ENCODE measurements around the gene LDB3. TPM values are rescaled to one million over a fixed set of nuclear protein-coding genes. Genes with fewer than 3 reads are reported as not detected.
A peak's percentile ranks its signal among the peaks of the same experiment; 100 is the strongest.

Gene LDB3, protein sequence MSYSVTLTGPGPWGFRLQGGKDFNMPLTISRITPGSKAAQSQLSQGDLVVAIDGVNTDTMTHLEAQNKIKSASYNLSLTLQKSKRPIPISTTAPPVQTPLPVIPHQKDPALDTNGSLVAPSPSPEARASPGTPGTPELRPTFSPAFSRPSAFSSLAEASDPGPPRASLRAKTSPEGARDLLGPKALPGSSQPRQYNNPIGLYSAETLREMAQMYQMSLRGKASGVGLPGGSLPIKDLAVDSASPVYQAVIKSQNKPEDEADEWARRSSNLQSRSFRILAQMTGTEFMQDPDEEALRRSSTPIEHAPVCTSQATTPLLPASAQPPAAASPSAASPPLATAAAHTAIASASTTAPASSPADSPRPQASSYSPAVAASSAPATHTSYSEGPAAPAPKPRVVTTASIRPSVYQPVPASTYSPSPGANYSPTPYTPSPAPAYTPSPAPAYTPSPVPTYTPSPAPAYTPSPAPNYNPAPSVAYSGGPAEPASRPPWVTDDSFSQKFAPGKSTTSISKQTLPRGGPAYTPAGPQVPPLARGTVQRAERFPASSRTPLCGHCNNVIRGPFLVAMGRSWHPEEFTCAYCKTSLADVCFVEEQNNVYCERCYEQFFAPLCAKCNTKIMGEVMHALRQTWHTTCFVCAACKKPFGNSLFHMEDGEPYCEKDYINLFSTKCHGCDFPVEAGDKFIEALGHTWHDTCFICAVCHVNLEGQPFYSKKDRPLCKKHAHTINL
- total RNA-seq, result under 1 TPM in 2 of 5 experiments, not detected in 3; 0.13 to 0.32 TPM
- not detected for polyA plus RNA-seq
- 0.40 reads per million for total RNA-seq

DNA sequence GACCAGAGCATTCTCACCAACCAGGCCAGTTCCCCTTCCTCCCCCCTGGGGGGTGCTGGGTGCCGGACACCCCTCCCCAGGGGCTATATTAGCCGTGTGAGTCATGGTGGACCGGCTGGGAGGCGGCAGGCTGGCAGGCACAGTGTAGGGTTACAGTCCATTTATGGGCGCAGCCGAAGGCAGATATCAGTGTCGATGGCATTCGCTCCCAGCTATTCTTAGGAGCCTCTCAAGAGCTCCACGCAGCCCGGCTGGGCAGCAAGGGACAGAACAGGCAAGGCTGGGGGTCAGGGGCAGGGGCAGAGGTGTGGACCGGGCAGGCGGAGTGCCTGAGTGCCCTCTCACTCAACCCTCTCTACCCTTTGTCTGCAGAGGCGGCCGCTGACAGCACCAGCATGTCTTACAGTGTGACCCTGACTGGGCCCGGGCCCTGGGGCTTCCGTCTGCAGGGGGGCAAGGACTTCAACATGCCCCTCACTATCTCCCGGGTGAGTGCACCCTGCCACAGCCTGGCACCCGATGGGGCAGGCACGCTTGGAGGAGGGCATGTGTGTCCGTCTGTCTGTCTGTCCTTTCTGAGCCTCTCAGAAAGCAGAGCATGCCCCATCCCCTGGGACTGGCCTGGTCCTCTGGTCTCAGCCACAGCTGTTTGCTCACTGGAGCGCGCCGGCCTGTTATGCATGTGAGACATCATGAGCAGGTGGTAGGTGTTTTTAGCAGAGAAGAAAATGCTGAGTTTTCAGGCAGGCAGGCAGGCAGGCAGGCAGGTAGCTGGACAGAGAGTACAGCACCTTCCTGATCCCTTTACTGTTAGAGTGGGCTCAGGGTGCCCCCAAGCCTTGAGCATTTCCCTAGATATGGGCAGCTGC is at the start of gene LDB3:
Gene LDB3 (plus strand): TSS at position 215 of the 869 bp plus-strand sequence. CDS start 181 bp downstream, at position 396.
- no peaks in the 10 kb centered on the region for H3K27me3 ChIP-seq (ENCODE audit: control insufficient read depth in 2 of 2, insufficient read depth in 2 of 2, low read length in 2 of 2)
- intact Hi-C loops (cut with micrococcal nuclease), result no loop called here
- H3K27ac ChIP-seq (ENCODE audit: low read depth, low read length), result no peak within 1 kb of the TSS
- no peaks in the 10 kb centered on the region for H3K9me3 ChIP-seq (ENCODE audit: control insufficient read depth in 2 of 3, low read length in 3 of 3)
- Mint-ChIP-seq H3K9me3 (no peaks in the 10 kb centered on the region), H3K4me3 (no peak within 1 kb of the TSS), H3K36me3 (no peaks in the 10 kb centered on the region), H3K27me3 (no peaks in the 10 kb centered on the region), H3K4me1 (peaks cover 0 to 3% (median 0%) of the 10 kb centered on the region in 7 donors), H3K27ac (no peak within 1 kb of the TSS)
- ATAC-seq, result no peak
- H3K4me3 ChIP-seq (ENCODE audit: low read length), result no peak within 1 kb of the TSS
- DNase-seq, result no peak
- ChIA-PET CTCF (no interaction called here), POLR2A (no interaction called here)
- no peaks in the 10 kb centered on the region for H3K36me3 ChIP-seq (ENCODE audit: control insufficient read depth in 2 of 3, insufficient read depth in 3 of 3, low read length in 3 of 3)
- no peaks in the 10 kb centered on the region for H3K4me1 ChIP-seq (ENCODE audit: control insufficient read depth in 2 of 2, insufficient read depth in 2 of 2, low read length in 2 of 2)

GRCh38 chr10:86628311-86628710 is 40.0 kb upstream of the LDB3 start:
- CTCF ChIA-PET, result no interaction called here

GRCh38 chr10:86630079-86630478 is 38.2 kb upstream of the LDB3 start:
- CTCF ChIA-PET, result interaction anchor here (0.5 kb wide), 1 partner anchor 420 kb away, joined by 3 read pairs; no protein-coding TSS in a partner anchor
- no peak for DNase-seq
- peaks cover 0 to 3% (median 0%) of the 10 kb centered on the region in 7 donors for H3K4me1 Mint-ChIP-seq
- no peaks in the 10 kb centered on the region for H3K4me1 ChIP-seq (ENCODE audit: control insufficient read depth in 2 of 2, insufficient read depth in 2 of 2, low read length in 2 of 2)
- H3K27ac ChIP-seq (ENCODE audit: low read depth, low read length), result no peak overlapping the region
- H3K4me3 ChIP-seq (ENCODE audit: low read length), result no peak overlapping the region
- POLR2A ChIA-PET, result no interaction called here
- intact Hi-C loops (cut with micrococcal nuclease), result no loop called here
- no peak for ATAC-seq
- no peak overlapping the region for H3K27ac Mint-ChIP-seq
- no peaks in the 10 kb centered on the region for H3K36me3 Mint-ChIP-seq
- H3K27me3 ChIP-seq (ENCODE audit: control insufficient read depth in 2 of 2, insufficient read depth in 2 of 2, low read length in 2 of 2), result peaks cover 0 to 7% of the 10 kb centered on the region in 2 donors
- no peaks in the 10 kb centered on the region for H3K36me3 ChIP-seq (ENCODE audit: control insufficient read depth in 2 of 3, insufficient read depth in 3 of 3, low read length in 3 of 3)
- no peaks in the 10 kb centered on the region for H3K9me3 Mint-ChIP-seq
- H3K9me3 ChIP-seq (ENCODE audit: control insufficient read depth in 2 of 3, low read length in 3 of 3), result no peaks in the 10 kb centered on the region
- no peak overlapping the region for H3K4me3 Mint-ChIP-seq
- H3K27me3 Mint-ChIP-seq, result peaks cover 50 to 66% (median 59%) of the 10 kb centered on the region in 5 donors

More at GRCh38 chr10:86628311-86628710, 40.0 kb upstream of the LDB3 start:
- no peaks in the 10 kb centered on the region for H3K36me3 Mint-ChIP-seq
- peaks cover 0 to 3% (median 0%) of the 10 kb centered on the region in 7 donors for H3K4me1 Mint-ChIP-seq
- peaks cover 36 to 56% (median 42%) of the 10 kb centered on the region in 5 donors for H3K27me3 Mint-ChIP-seq
- POLR2A ChIA-PET, result no interaction called here
- Histone ChIP-seq H3K4me1 (ENCODE audit: control insufficient read depth in 2 of 2, insufficient read depth in 2 of 2, low read length in 2 of 2) (no peaks in the 10 kb centered on the region), H3K27ac (ENCODE audit: low read depth, low read length) (no peak overlapping the region), H3K9me3 (ENCODE audit: control insufficient read depth in 2 of 3, low read length in 3 of 3) (no peaks in the 10 kb centered on the region), H3K27me3 (ENCODE audit: control insufficient read depth in 2 of 2, insufficient read depth in 2 of 2, low read length in 2 of 2) (peaks cover 0 to 7% of the 10 kb centered on the region in 2 donors), H3K36me3 (ENCODE audit: control insufficient read depth in 2 of 3, insufficient read depth in 3 of 3, low read length in 3 of 3) (no peaks in the 10 kb centered on the region), H3K4me3 (ENCODE audit: low read length) (no peak overlapping the region)
- no peak overlapping the region for H3K27ac Mint-ChIP-seq
- DNase-seq (no peak), ATAC-seq (no peak)
- no peaks in the 10 kb centered on the region for H3K9me3 Mint-ChIP-seq
- intact Hi-C loops (cut with micrococcal nuclease), result no loop called here
- H3K4me3 Mint-ChIP-seq, result no peak overlapping the region

GRCh38 chr10:86632009-86632800 is 36.1 kb upstream of the LDB3 start:
- Mint-ChIP-seq H3K4me1 (peaks cover 0 to 3% (median 0%) of the 10 kb centered on the region in 7 donors), H3K27ac (no peak overlapping the region), H3K36me3 (no peaks in the 10 kb centered on the region), H3K9me3 (no peaks in the 10 kb centered on the region), H3K4me3 (peak overlapping the region in 1 of 10 donors; percentile 20), H3K27me3 (peaks cover 57 to 68% (median 63%) of the 10 kb centered on the region in 5 donors)
- ATAC-seq, result no peak
- H3K36me3 ChIP-seq (ENCODE audit: control insufficient read depth in 2 of 3, insufficient read depth in 3 of 3, low read length in 3 of 3), result no peaks in the 10 kb centered on the region
- H3K27ac ChIP-seq (ENCODE audit: low read depth, low read length), result no peak overlapping the region
- POLR2A ChIA-PET, result no interaction called here
- no peak overlapping the region for H3K4me3 ChIP-seq (ENCODE audit: low read length)
- no peaks in the 10 kb centered on the region for H3K4me1 ChIP-seq (ENCODE audit: control insufficient read depth in 2 of 2, insufficient read depth in 2 of 2, low read length in 2 of 2)
- DNase-seq, result no peak
- CTCF ChIA-PET, result no interaction called here
- no peaks in the 10 kb centered on the region for H3K9me3 ChIP-seq (ENCODE audit: control insufficient read depth in 2 of 3, low read length in 3 of 3)
- peaks cover 0 to 7% of the 10 kb centered on the region in 2 donors for H3K27me3 ChIP-seq (ENCODE audit: control insufficient read depth in 2 of 2, insufficient read depth in 2 of 2, low read length in 2 of 2)
- intact Hi-C loops (cut with micrococcal nuclease), result no loop called here

DNA sequence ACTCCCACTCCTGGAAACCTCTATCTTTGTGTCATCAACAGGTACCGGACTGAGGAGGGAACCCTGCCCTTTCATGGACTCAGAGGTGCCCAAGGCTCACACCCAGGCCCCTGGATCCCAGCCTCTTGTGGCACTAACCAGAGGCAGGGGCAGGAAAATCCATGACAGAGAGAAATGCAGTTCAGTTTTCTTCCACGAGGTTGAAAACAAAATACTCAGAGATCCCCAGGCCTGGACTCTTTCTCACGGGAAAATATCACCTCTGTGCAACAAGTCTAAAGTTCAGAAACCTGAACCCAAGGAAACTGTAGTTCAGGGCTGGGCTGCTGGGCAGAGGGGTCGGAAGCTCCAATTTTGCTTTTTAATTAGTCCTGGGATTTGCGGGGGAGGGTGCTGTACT is 35.4 kb upstream of the LDB3 start:
- ATAC-seq (no peak), DNase-seq (no peak)
- POLR2A ChIA-PET, result no interaction called here
- CTCF ChIA-PET, result no interaction called here
- Mint-ChIP-seq H3K4me1 (peaks cover 0 to 3% (median 0%) of the 10 kb centered on the region in 7 donors), H3K27ac (no peak overlapping the region), H3K9me3 (no peaks in the 10 kb centered on the region), H3K27me3 (peaks cover 56 to 65% (median 63%) of the 10 kb centered on the region in 5 donors), H3K4me3 (no peak overlapping the region), H3K36me3 (no peaks in the 10 kb centered on the region)
- no peaks in the 10 kb centered on the region for H3K9me3 ChIP-seq (ENCODE audit: control insufficient read depth in 2 of 3, low read length in 3 of 3)
- intact Hi-C loops (cut with micrococcal nuclease), result no loop called here
- H3K27ac ChIP-seq (ENCODE audit: low read depth, low read length), result no peak overlapping the region
- H3K36me3 ChIP-seq (ENCODE audit: control insufficient read depth in 2 of 3, insufficient read depth in 3 of 3, low read length in 3 of 3), result no peaks in the 10 kb centered on the region
- no peaks in the 10 kb centered on the region for H3K4me1 ChIP-seq (ENCODE audit: control insufficient read depth in 2 of 2, insufficient read depth in 2 of 2, low read length in 2 of 2)
- H3K27me3 ChIP-seq (ENCODE audit: control insufficient read depth in 2 of 2, insufficient read depth in 2 of 2, low read length in 2 of 2), result peaks cover 0 to 7% of the 10 kb centered on the region in 2 donors
- H3K4me3 ChIP-seq (ENCODE audit: low read length), result no peak overlapping the region

DNA sequence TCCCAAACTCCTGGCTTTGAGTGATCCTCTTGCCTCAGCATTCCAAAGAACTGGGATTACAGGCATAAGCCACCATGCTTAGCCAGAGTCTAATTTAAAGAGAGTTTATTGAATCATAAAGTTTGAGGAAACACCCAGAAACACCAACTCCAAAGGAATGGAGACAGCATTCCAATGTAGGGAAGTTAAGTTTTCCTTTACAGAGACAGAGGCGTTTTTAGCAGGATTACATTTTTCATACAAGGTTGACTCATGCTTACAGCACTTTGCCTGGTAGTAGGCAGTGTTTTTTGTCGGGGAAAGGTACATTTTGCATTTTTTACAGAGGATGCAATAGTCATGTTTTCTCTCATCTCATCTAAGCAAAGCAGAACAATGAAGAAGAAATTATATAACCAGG is 32.9 kb upstream of the LDB3 start:
- H3K27me3 Mint-ChIP-seq, result peaks cover 48 to 70% (median 55%) of the 10 kb centered on the region in 5 donors
- peaks cover 0 to 3% (median 0%) of the 10 kb centered on the region in 7 donors for H3K4me1 Mint-ChIP-seq
- no peaks in the 10 kb centered on the region for H3K36me3 ChIP-seq (ENCODE audit: control insufficient read depth in 2 of 3, insufficient read depth in 3 of 3, low read length in 3 of 3)
- no peaks in the 10 kb centered on the region for H3K36me3 Mint-ChIP-seq
- ChIA-PET POLR2A (no interaction called here), CTCF (no interaction called here)
- no peak overlapping the region for H3K27ac Mint-ChIP-seq
- H3K27me3 ChIP-seq (ENCODE audit: control insufficient read depth in 2 of 2, insufficient read depth in 2 of 2, low read length in 2 of 2), result peaks cover 0 to 7% of the 10 kb centered on the region in 2 donors
- no peaks in the 10 kb centered on the region for H3K9me3 ChIP-seq (ENCODE audit: control insufficient read depth in 2 of 3, low read length in 3 of 3)
- no peaks in the 10 kb centered on the region for H3K4me1 ChIP-seq (ENCODE audit: control insufficient read depth in 2 of 2, insufficient read depth in 2 of 2, low read length in 2 of 2)
- peaks cover 0 to 6% (median 0%) of the 10 kb centered on the region in 11 donors for H3K9me3 Mint-ChIP-seq
- no peak overlapping the region for H3K4me3 ChIP-seq (ENCODE audit: low read length)
- no peak for DNase-seq
- H3K27ac ChIP-seq (ENCODE audit: low read depth, low read length), result no peak overlapping the region
- no peak overlapping the region for H3K4me3 Mint-ChIP-seq
- intact Hi-C loops (cut with micrococcal nuclease), result no loop called here
- ATAC-seq, result no peak
